ENCODE results near the gene ACAP2. TPM values are rescaled to one million over a fixed set of nuclear protein-coding genes. Genes with fewer than 3 reads are reported as not detected.
A peak's percentile ranks its signal among the peaks of the same experiment; 100 is the strongest.

ACAP2 gene
- total RNA-seq, 4 donors from 2014 or later = 53.5 to 69.8 (median 62.5) TPM

GRCh38 chr3:195238586-195239118, 204.2 kb downstream of the ACAP2 start:
- peaks cover 0 to 20% (median 0%) of the 10 kb centered on the region in 3 donors for H3K36me3 ChIP-seq
- TF ChIP-seq POLR2A (IDR thresholded peaks at IDR 0.05) (no peak), EP300 (IDR thresholded peaks at IDR 0.05) (peak in 1 of 2 donors; percentile 22), CTCF (IDR thresholded peaks at IDR 0.05) (no peak)
- H3K27me3 ChIP-seq = no peaks in the 10 kb centered on the region
- peak in 1 of 2 donors; percentile 8 for DNase-seq (ENCODE audit: low spot score in 2 of 2)
- H3K9me3 ChIP-seq = peaks cover 0 to 7% (median 0%) of the 10 kb centered on the region in 4 donors
- peak overlapping the region in 1 of 4 donors; percentile 25 for H3K27ac ChIP-seq
- 61 to 69% methylated on average over 10 of the region's 10 CpGs for WGBS, 2 donors
- H3K4me3 ChIP-seq = no peak overlapping the region
- peaks cover 0 to 11% (median 0%) of the 10 kb centered on the region in 4 donors for H3K4me1 ChIP-seq

GRCh38 chr3:195238081-195238571, 204.7 kb downstream of the ACAP2 start:
- 82 to 90% methylated on average over 12 of the region's 12 CpGs for WGBS, 2 donors
- Histone ChIP-seq H3K4me3 (no peak overlapping the region), H3K9me3 (peaks cover 0 to 7% (median 0%) of the 10 kb centered on the region in 4 donors), H3K4me1 (peaks cover 0 to 11% (median 0%) of the 10 kb centered on the region in 4 donors), H3K27me3 (no peaks in the 10 kb centered on the region), H3K36me3 (peaks cover 0 to 20% (median 0%) of the 10 kb centered on the region in 3 donors), H3K27ac (peak overlapping the region in 1 of 4 donors; percentile 25)
- no peak for TF ChIP-seq POLR2A (IDR thresholded peaks at IDR 0.05)
- no peak for TF ChIP-seq EP300 (IDR thresholded peaks at IDR 0.05)
- no peak for TF ChIP-seq CTCF (IDR thresholded peaks at IDR 0.05)
- DNase-seq (ENCODE audit: low spot score in 2 of 2) = no peak

DNA sequence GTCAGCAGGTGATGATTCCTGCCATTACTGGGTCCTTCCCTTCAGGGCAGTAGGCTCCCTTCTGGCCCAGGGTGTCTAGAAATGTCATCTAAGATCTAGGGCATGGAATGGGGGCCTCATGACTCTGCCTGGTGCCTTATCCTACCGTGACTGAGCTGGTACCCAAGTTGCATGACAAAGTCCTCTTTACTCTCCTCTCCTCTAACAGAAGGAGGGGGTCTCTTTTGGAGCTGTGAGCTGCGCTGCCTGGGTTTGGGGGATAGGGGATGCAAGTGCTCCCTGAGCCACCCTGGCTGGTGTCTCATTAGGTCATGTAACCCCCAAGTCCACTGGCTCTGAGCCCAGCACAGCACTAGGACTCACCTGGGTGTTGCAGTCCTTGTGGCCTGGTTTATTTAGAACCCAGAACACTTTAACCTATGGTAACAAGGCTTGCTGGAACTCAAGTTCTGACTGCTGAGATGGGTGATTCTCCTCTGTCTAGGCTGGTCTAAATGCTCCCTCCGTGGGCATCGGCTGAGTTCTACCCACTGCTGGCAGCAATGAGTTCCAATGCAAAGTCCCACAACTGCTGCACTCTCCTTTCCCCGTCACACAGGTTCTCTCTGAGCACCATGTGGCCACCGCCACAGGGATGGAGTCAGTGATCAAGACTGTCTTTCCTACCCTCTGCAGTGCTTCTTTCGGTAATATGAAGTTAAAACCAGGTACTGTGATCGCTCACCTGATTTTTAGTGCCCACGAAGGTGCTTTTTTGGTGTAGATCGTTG, 205.8 kb downstream of the ACAP2 start:
- no peaks in the 10 kb centered on the region for H3K27me3 ChIP-seq
- H3K4me3 ChIP-seq = no peak overlapping the region
- WGBS, 2 donors = 96 to 97% methylated on average over 10 of the region's 10 CpGs
- no peak overlapping the region for H3K27ac ChIP-seq
- TF ChIP-seq CTCF (IDR thresholded peaks at IDR 0.05) = no peak
- TF ChIP-seq POLR2A (IDR thresholded peaks at IDR 0.05) = no peak
- TF ChIP-seq EP300 (IDR thresholded peaks at IDR 0.05) = no peak
- DNase-seq (ENCODE audit: low spot score in 2 of 2) = peak in 1 of 2 donors; percentile 3
- H3K36me3 ChIP-seq = peaks cover 0 to 20% (median 0%) of the 10 kb centered on the region in 3 donors
- peaks cover 0 to 11% (median 0%) of the 10 kb centered on the region in 4 donors for H3K4me1 ChIP-seq
- peaks cover 0 to 7% (median 0%) of the 10 kb centered on the region in 4 donors for H3K9me3 ChIP-seq

- peaks cover 0 to 20% (median 0%) of the 10 kb centered on the region in 3 donors for H3K36me3 ChIP-seq
- H3K27me3 ChIP-seq = no peaks in the 10 kb centered on the region
- no peak overlapping the region for H3K27ac ChIP-seq
- H3K4me3 ChIP-seq = no peak overlapping the region
- DNase-seq (ENCODE audit: low spot score in 2 of 2) = no peak
- H3K4me1 ChIP-seq = peaks cover 0 to 11% (median 0%) of the 10 kb centered on the region in 4 donors
- WGBS, 2 donors = 94 to 98% methylated on average over 5 of the region's 5 CpGs
- H3K9me3 ChIP-seq = peaks cover 0 to 7% (median 0%) of the 10 kb centered on the region in 4 donors
- no peak for TF ChIP-seq CTCF (IDR thresholded peaks at IDR 0.05)
- no peak for TF ChIP-seq POLR2A (IDR thresholded peaks at IDR 0.05)
- TF ChIP-seq EP300 (IDR thresholded peaks at IDR 0.05) = no peak
Measured at GRCh38 chr3:195236076-195236798, 206.6 kb downstream of the ACAP2 start.

Measured in tibial nerve (tissue), 4 donors.